CD4-positive, alpha-beta T cell treated with Interferon alpha-2 for 1 hour (primary cell): ENCODE measurements around the gene ORAI2.
"Not testable (repeated sequence)": the region's sequence is repeated elsewhere in the genome, so short reads cannot be mapped to it uniquely, and the experiment has no call there.

ENCODE experiments used
- DNase-seq, 2 donors: peaks; one replicate each; pipeline ENCODE4 v3.0.0-alpha.2; 2020 to 2022

ORAI2 gene

GRCh38 chr7:102505298-102506185 lies 72.2 kb downstream of the ORAI2 start:
- not testable (repeated sequence) for DNase-seq
